Measurements from ENCODE around the gene ZNF525. TPM values are rescaled to one million over a fixed set of nuclear protein-coding genes. Genes with fewer than 3 reads are reported as not detected.

Gene ZNF525
- total RNA-seq, 4 donors from 2014 or later = 6.0 to 13.2 (median 10.3) TPM

DNA sequence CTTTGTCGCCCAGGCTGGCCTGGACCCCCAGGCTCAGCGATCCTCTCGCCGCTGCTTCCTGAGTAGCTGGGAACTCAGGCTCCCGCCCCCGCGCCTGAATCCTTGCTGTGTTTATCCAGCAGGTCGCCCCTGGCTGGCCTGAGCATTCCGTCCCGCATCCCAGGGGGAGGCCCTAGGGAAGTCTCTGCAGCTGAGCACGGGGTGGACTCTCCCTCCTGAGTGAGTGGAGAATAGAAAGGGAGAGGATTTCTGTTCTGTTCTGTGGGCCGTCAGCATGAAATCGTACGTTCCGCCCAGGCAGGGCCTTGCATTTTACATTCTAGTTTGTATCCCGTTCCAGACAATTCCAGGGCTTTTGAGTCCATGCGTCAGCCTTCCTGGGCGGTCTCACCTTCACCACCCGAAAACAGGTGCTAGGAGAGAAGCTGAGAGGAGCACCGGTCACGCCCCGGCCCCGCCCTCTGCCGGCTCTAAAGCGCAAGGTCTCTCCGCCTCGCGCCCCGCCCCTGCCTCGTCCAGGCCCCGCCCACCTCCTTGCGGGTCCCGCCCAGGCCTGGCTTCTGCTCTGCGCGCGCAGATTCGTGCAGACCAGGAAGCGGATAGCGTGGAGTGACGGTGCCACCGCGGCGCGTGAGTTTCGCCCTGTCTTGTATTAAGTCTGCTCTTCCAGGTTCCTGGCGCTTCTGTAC is 66.0 kb downstream of the ZNF525 start, which contains the start of gene ZNF761:
ZNF761 (plus strand) TSS at position 586 of the 689 bp plus-strand sequence. CDS start 15,285 bp downstream, outside the sequence.
- TF ChIP-seq, protein P1, sequence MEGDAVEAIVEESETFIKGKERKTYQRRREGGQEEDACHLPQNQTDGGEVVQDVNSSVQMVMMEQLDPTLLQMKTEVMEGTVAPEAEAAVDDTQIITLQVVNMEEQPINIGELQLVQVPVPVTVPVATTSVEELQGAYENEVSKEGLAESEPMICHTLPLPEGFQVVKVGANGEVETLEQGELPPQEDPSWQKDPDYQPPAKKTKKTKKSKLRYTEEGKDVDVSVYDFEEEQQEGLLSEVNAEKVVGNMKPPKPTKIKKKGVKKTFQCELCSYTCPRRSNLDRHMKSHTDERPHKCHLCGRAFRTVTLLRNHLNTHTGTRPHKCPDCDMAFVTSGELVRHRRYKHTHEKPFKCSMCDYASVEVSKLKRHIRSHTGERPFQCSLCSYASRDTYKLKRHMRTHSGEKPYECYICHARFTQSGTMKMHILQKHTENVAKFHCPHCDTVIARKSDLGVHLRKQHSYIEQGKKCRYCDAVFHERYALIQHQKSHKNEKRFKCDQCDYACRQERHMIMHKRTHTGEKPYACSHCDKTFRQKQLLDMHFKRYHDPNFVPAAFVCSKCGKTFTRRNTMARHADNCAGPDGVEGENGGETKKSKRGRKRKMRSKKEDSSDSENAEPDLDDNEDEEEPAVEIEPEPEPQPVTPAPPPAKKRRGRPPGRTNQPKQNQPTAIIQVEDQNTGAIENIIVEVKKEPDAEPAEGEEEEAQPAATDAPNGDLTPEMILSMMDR (IDR thresholded peaks at IDR 0.05) = peak in 5 of 6 experiments; percentile 25 to 47 (median 45)
- TF ChIP-seq POLR2A (IDR thresholded peaks at IDR 0.05) = peak; percentile 73 to 74
- Histone ChIP-seq H3K9me3 (no peaks in the 10 kb centered on the region), H3K27me3 (no peaks in the 10 kb centered on the region), H3K4me3 (peak within 1 kb of the TSS; percentile 61 to 82 (median 66)), H3K4me1 (no peaks in the 10 kb centered on the region), H3K27ac (peak within 1 kb of the TSS; percentile 66 to 79 (median 75)), H3K36me3 (peaks cover 0 to 19% (median 0%) of the 10 kb centered on the region in 3 donors)
- peak; percentile 97 to 99 (median 99) for DNase-seq

DNA sequence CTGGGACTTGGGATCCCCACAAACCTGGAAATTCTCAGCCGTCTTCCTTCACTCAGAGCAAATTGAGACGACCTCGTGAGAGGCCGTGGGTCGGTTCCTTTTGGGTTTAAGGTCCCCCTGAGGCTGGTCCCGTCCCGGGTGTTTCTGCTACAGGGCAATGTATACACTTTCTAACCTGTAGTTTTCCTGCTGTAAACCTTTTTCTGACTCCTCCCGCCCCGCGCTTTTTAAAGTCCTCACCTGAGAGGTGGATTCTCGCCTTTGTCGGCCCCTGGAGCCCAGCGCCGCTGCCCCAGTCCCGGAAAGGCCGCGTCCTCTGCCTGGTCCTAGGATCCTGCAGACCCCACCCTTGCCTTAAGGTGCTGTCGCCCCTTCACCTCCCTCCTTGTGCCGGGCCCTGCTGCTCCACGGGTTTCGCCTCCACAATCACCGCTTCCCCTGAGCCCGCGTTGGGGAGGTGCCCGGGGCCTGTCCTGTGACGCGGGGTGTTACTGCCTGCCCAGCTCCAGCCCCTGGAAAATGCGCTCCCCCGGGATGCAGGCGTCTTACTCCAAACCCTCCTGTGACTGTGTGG is 66.7 kb downstream of the ZNF525 start:
- H3K4me3 ChIP-seq = peak overlapping the region; percentile 61 to 82 (median 66)
- TF ChIP-seq, protein P1 (IDR thresholded peaks at IDR 0.05) = no peak
- TF ChIP-seq POLR2A (IDR thresholded peaks at IDR 0.05) = no peak
- peak in 2 of 3 donors; percentile 18 to 53 for DNase-seq
- no peaks in the 10 kb centered on the region for H3K9me3 ChIP-seq
- no peaks in the 10 kb centered on the region for H3K4me1 ChIP-seq
- no peaks in the 10 kb centered on the region for H3K27me3 ChIP-seq
- H3K27ac ChIP-seq = peak overlapping the region; percentile 66 to 79 (median 75)
- H3K36me3 ChIP-seq = peaks cover 0 to 19% (median 0%) of the 10 kb centered on the region in 3 donors

Small RNA genes lying within 50 kb of the gene (small RNA-seq; reads per million reads assigned to genes)
- gene RPL39P36 = 0 reads per million in 2 donors

Other genes starting within 250 kb of the ZNF525 start
- 1 to 10 TPM; 1.2 to 9.9 (median 2.6) TPM for gene ZNF415, start 232.8 kb upstream of the ZNF525 start, total RNA-seq
- gene ZNF347, start 206.7 kb upstream of the ZNF525 start, total RNA-seq = 10 to 100 TPM; 12.7 to 21.5 (median 16.1) TPM
- 1 to 10 TPM in 3 of 4 donors, not detected in 1; 1.4 to 6.0 (median 5.8) TPM for gene ZNF665, start 172.3 kb upstream of the ZNF525 start, total RNA-seq
- gene ZNF677, start 110.8 kb upstream of the ZNF525 start, total RNA-seq = 10 to 100 TPM in 2 of 4 donors, 1 to 10 TPM in 2; 2.8 to 13.2 (median 7.2) TPM
- gene VN1R2, start 107.4 kb upstream of the ZNF525 start, total RNA-seq = not detected
- not detected for gene VN1R4, start 98.0 kb upstream of the ZNF525 start, total RNA-seq
- gene ZNF845, start 32.0 kb upstream of the ZNF525 start, total RNA-seq = 1 to 10 TPM; 6.6 to 7.4 (median 6.9) TPM
- 10 to 100 TPM in 2 of 4 donors, 1 to 10 TPM in 2; 7.5 to 17.1 (median 12.0) TPM for gene ZNF765, start 29.4 kb downstream of the ZNF525 start, total RNA-seq
- gene ZNF761, start 66.3 kb downstream of the ZNF525 start, total RNA-seq = 10 to 100 TPM in 2 of 4 donors, 1 to 10 TPM in 2; 6.8 to 24.8 (median 9.5) TPM
- 10 to 100 TPM in 1 of 4 donors, 1 to 10 TPM in 3; 3.0 to 27.2 (median 5.8) TPM for gene ZNF813, start 102.0 kb downstream of the ZNF525 start, total RNA-seq
- 10 to 100 TPM in 3 of 4 donors, 1 to 10 TPM in 1; 6.8 to 35.5 (median 11.9) TPM for gene ZNF331, start 172.4 kb downstream of the ZNF525 start, total RNA-seq

Data from Peyer's patch (tissue), 4 donors.